Caco-2 (cell line): Measurements from ENCODE around the gene DGKB. TPM values are rescaled to one million over a fixed set of nuclear protein-coding genes. Genes with fewer than 3 reads are reported as not detected.

Experiments
- BruUV-seq: library from RNA; stranded (reverse); fragments of 400-500 nt; replicated peaks from 2 replicates; lab custom pipeline; 2021; lab: Mats Ljungman, UMichigan
- CTCF ChIA-PET: fragments of 300-600 bp; sonication (Branson Sonifier 250); formaldehyde crosslinking; loops from one replicate; lab custom pipeline; 2022; ENCODE audit warnings: antibody characterized with exemption; lab: Charles Lee
- POLR2A ChIA-PET: fragments of 300-600 bp; sonication (Branson Sonifier 250); formaldehyde crosslinking; loops from one replicate; lab custom pipeline; 2022; ENCODE audit warnings: antibody characterized with exemption; lab: Charles Lee
- DNase-seq, 2 experiments: peaks; one replicate each; pipeline versions ENCODE4 v3.0.0 to v3.0.0-alpha.2; 2020 to 2022
- H3K27me3 ChIP-seq: replicated peaks from 2 replicates; pipeline ENCODE4 v1.6.0; 2011; ENCODE audit warnings: low read length; ENCODE audit not compliant: control insufficient read depth, insufficient read depth
- H3K36me3 ChIP-seq: 2 replicates; pipeline ENCODE4 v1.5.1; 2011; ENCODE audit warnings: low read length; ENCODE audit not compliant: control insufficient read depth, insufficient read depth
- H3K4me1 ChIP-seq: fragments of 250-450 bp; sonication (Bioruptor Pico); 2 replicates; pipeline ENCODE4 v1.5.1; 2020; ENCODE audit warnings: mild to moderate bottlenecking
- H3K4me3 ChIP-seq: 2 replicates; pipeline ENCODE4 v1.5.1; 2011; ENCODE audit warnings: low read depth, mild to moderate bottlenecking, control low read depth, low read length
- H3K9me3 ChIP-seq: fragments of 250-450 bp; sonication (Bioruptor Pico); 2 replicates; pipeline ENCODE4 v1.5.1; 2020; ENCODE audit warnings: mild to moderate bottlenecking, moderate library complexity
- H3K27ac Mint-ChIP-seq: one replicate; pipeline ENCODE4 v1.8.0; 2022; ENCODE audit warnings: mixed read lengths; ENCODE audit not compliant: unreplicated experiment
- H3K27me3 Mint-ChIP-seq: one replicate; pipeline ENCODE4 v1.8.0; 2022; ENCODE audit warnings: mixed read lengths; ENCODE audit not compliant: insufficient read depth, unreplicated experiment
- H3K36me3 Mint-ChIP-seq: one replicate; pipeline ENCODE4 v1.8.0; 2022; ENCODE audit warnings: mild to moderate bottlenecking, mixed read lengths; ENCODE audit not compliant: insufficient read depth, unreplicated experiment
- H3K4me1 Mint-ChIP-seq: one replicate; pipeline ENCODE4 v1.8.0; 2022; ENCODE audit warnings: low read depth, mixed read lengths; ENCODE audit not compliant: unreplicated experiment
- H3K4me3 Mint-ChIP-seq: one replicate; pipeline ENCODE4 v1.8.0; 2022; ENCODE audit warnings: mild to moderate bottlenecking, moderate library complexity, mixed read lengths; ENCODE audit not compliant: unreplicated experiment
- H3K9me3 Mint-ChIP-seq: one replicate; pipeline ENCODE4 v1.8.0; 2022; ENCODE audit warnings: mixed read lengths; ENCODE audit not compliant: unreplicated experiment
- intact Hi-C: fragments of 100-400 bp; cut with micrococcal nuclease; formaldehyde crosslinking; loops from one replicate; pipeline ENCODE4 v1.10.0; 2022; ENCODE audit not compliant: unreplicated experiment
- total RNA-seq: library from RNA; stranded (reverse); gene quantifications from 2 replicates; pipeline ENCODE4 v1.2.3, GENCODE V29; 2022
- TF ChIP-seq, protein P1 (sequence below), 2 experiments: fragments of 200-600 bp in 1 of 2; IDR thresholded peaks; 1 replicate in 1 of 2; 2 replicates in 1 of 2; pipeline versions ENCODE4 v1.5.1 to v1.8.0; 2011 to 2022; ENCODE audit warnings: antibody characterized with exemption in 1 of 2, control low read depth in 1 of 2, inconsistent platforms in 1 of 2, low read depth in 1 of 2, low read length in 1 of 2, mild to moderate bottlenecking in 1 of 2, moderate library complexity in 1 of 2; ENCODE audit not compliant: insufficient read depth in 1 of 2, severe bottlenecking in 1 of 2, unreplicated experiment in 1 of 2

Gene DGKB
- total RNA-seq, 1 experiment from 2014 or later = 0.39 TPM

DNA sequence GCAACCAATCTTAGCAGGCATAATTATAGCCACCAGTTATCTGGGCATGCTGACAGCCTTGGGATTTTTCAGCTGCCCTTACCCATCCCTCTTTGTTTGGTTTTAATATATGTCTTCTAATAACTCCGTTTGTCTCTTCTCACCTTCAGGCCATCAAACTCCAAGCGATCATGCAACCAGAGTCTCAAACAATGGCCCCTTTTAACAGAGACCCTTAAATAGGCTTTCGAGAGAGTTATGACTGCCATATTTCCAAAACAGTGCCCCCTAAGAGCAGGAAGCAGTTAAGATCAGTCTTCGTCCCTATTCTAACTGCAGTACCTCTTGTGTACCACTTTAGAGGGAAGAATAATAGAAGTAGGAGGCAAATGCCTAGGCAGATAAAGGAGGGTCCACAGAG, 157.5 kb downstream of the DGKB start:
- H3K36me3 ChIP-seq = no peaks in the 10 kb centered on the region
- no peaks in the 10 kb centered on the region for H3K4me1 ChIP-seq
- H3K27ac Mint-ChIP-seq = no peak overlapping the region
- H3K27me3 Mint-ChIP-seq = no peaks in the 10 kb centered on the region
- H3K27me3 ChIP-seq = no peaks in the 10 kb centered on the region
- POLR2A ChIA-PET = no interaction called here
- intact Hi-C loops = no loop called here
- no peaks in the 10 kb centered on the region for H3K4me1 Mint-ChIP-seq
- CTCF ChIA-PET = no interaction called here
- H3K9me3 ChIP-seq = peaks cover 30% of the 10 kb centered on the region
- no peak overlapping the region for H3K4me3 Mint-ChIP-seq
- no peak overlapping the region for H3K4me3 ChIP-seq
- peaks cover 13% of the 10 kb centered on the region for H3K9me3 Mint-ChIP-seq
- no peak for DNase-seq
- H3K36me3 Mint-ChIP-seq = no peaks in the 10 kb centered on the region
- TF ChIP-seq, protein P1, sequence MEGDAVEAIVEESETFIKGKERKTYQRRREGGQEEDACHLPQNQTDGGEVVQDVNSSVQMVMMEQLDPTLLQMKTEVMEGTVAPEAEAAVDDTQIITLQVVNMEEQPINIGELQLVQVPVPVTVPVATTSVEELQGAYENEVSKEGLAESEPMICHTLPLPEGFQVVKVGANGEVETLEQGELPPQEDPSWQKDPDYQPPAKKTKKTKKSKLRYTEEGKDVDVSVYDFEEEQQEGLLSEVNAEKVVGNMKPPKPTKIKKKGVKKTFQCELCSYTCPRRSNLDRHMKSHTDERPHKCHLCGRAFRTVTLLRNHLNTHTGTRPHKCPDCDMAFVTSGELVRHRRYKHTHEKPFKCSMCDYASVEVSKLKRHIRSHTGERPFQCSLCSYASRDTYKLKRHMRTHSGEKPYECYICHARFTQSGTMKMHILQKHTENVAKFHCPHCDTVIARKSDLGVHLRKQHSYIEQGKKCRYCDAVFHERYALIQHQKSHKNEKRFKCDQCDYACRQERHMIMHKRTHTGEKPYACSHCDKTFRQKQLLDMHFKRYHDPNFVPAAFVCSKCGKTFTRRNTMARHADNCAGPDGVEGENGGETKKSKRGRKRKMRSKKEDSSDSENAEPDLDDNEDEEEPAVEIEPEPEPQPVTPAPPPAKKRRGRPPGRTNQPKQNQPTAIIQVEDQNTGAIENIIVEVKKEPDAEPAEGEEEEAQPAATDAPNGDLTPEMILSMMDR (IDR thresholded peaks at IDR 0.05; ENCODE audit: insufficient read depth in 1 of 2, low read depth in 1 of 2, low read length in 1 of 2, severe bottlenecking in 1 of 2, unreplicated experiment in 1 of 2) = no peak
- BruUV-seq = no TSS peak

DNA sequence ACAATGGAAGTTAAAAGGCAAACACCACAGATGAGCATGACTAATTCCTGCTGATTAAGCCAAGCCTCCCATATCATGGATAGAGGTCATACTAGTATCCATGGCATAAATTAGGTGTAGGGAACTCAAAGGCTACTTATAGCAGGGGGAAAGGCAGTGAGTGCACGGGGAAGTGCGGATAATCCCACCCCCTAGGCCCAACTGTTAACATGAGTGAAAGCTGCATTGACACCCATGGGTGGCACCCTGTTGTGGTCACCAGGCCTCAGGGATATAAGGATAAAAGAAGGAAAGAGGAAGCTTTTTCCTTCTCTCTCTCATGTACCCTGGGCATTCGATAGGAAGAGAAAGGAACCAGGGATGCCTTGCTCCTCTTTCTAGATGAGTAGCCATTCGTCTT, 161.9 kb downstream of the DGKB start:
- CTCF ChIA-PET = no interaction called here
- Mint-ChIP-seq H3K4me1 (no peaks in the 10 kb centered on the region), H3K27ac (no peak overlapping the region), H3K4me3 (no peak overlapping the region), H3K27me3 (no peaks in the 10 kb centered on the region), H3K36me3 (no peaks in the 10 kb centered on the region), H3K9me3 (peaks cover 13% of the 10 kb centered on the region)
- Histone ChIP-seq H3K4me1 (no peaks in the 10 kb centered on the region), H3K36me3 (no peaks in the 10 kb centered on the region), H3K27me3 (no peaks in the 10 kb centered on the region), H3K4me3 (no peak overlapping the region), H3K9me3 (peaks cover 30% of the 10 kb centered on the region)
- no TSS peak for BruUV-seq
- intact Hi-C loops = no loop called here
- POLR2A ChIA-PET = no interaction called here
- DNase-seq = no peak
- TF ChIP-seq, protein P1 (IDR thresholded peaks at IDR 0.05; ENCODE audit: insufficient read depth in 1 of 2, low read depth in 1 of 2, low read length in 1 of 2, severe bottlenecking in 1 of 2, unreplicated experiment in 1 of 2) = no peak

DNA sequence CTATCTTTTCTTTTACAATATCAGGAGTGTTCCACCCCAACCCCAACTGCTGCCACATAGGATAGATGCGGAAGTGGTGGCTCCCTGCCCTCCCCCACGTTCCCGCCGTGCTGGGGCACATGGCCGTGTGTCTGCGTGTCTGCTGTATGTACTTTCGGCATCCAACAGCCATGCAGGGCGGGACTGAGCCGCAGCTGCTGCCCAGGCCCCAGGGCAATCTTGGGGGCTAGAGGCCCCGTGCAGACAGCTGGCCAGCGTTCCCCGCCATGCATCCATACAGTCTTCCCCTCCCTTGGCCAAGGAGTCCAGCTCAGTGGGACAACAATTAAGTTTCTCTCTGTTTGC, 162.7 kb downstream of the DGKB start:
- H3K36me3 ChIP-seq = no peaks in the 10 kb centered on the region
- no peaks in the 10 kb centered on the region for H3K27me3 ChIP-seq
- H3K4me3 ChIP-seq = no peak overlapping the region
- intact Hi-C loops = no loop called here
- DNase-seq = no peak
- no TSS peak for BruUV-seq
- Mint-ChIP-seq H3K36me3 (no peaks in the 10 kb centered on the region), H3K27me3 (no peaks in the 10 kb centered on the region), H3K27ac (no peak overlapping the region), H3K9me3 (peaks cover 13% of the 10 kb centered on the region), H3K4me1 (no peaks in the 10 kb centered on the region), H3K4me3 (no peak overlapping the region)
- TF ChIP-seq, protein P1 (IDR thresholded peaks at IDR 0.05; ENCODE audit: insufficient read depth in 1 of 2, low read depth in 1 of 2, low read length in 1 of 2, severe bottlenecking in 1 of 2, unreplicated experiment in 1 of 2) = no peak
- peaks cover 30% of the 10 kb centered on the region for H3K9me3 ChIP-seq
- ChIA-PET POLR2A (no interaction called here), CTCF (no interaction called here)
- H3K4me1 ChIP-seq = no peaks in the 10 kb centered on the region; the same call in 1 of the 2 replicates
